GM19463 (cell line): ENCODE measurements around the gene NGEF.
"Not testable (repeated sequence)": the region's sequence is repeated elsewhere in the genome, so short reads cannot be mapped to it uniquely, and the experiment has no call there.

ENCODE experiments used
- ATAC-seq: cut with Tn5 transposase; IDR thresholded peaks from one replicate; pipeline ENCODE4 v1.9.1; 2021; ENCODE audit warnings: mild to moderate bottlenecking, moderate library complexity; ENCODE audit not compliant: unreplicated experiment

Gene NGEF

GRCh38 chr2:233013027-233013461, at the start of gene NGEF:
NGEF (minus strand) TSS chr2:233013256; CDS start chr2:232974890, 38,366 bp downstream.
- ATAC-seq = no peak

- ATAC-seq = no peak
Observed at GRCh38 chr2:233062451-233062850, 49.4 kb upstream of the NGEF start.

- peak; percentile 23 for ATAC-seq
Observed at GRCh38 chr2:233061591-233062450, 48.8 kb upstream of the NGEF start.

GRCh38 chr2:233060980-233061590, 48.0 kb upstream of the NGEF start:
- peak; percentile 13 for ATAC-seq

- ATAC-seq = no peak
Observed at GRCh38 chr2:233060501-233060979, 47.5 kb upstream of the NGEF start.

- ATAC-seq = peak; percentile 35
Observed at GRCh38 chr2:233059797-233060500, 46.9 kb upstream of the NGEF start, which contains the start of gene INPP5D. INPP5D (plus strand) TSS chr2:233060342; CDS start chr2:233060479, 137 bp downstream.

- ATAC-seq = no peak
Observed at GRCh38 chr2:233059547-233059796, 46.4 kb upstream of the NGEF start.

GRCh38 chr2:233058717-233059546, 45.9 kb upstream of the NGEF start:
- ATAC-seq = no peak

- no peak for ATAC-seq
Observed at GRCh38 chr2:233056961-233057605, 44.0 kb upstream of the NGEF start.

- ATAC-seq = no peak
Observed at GRCh38 chr2:233055362-233055761, 42.3 kb upstream of the NGEF start.

GRCh38 chr2:233053928-233054784, 41.1 kb upstream of the NGEF start:
- no peak for ATAC-seq

- not testable (repeated sequence) for ATAC-seq
Observed at GRCh38 chr2:233052517-233052916, 39.5 kb upstream of the NGEF start.

- no peak for ATAC-seq
Observed at GRCh38 chr2:233051241-233052149, 38.4 kb upstream of the NGEF start.

- ATAC-seq = no peak
Observed at GRCh38 chr2:233049194-233049761, 36.2 kb upstream of the NGEF start.

- no peak for ATAC-seq
Observed at GRCh38 chr2:233048569-233049193, 35.6 kb upstream of the NGEF start.

GRCh38 chr2:233047667-233048066, 34.6 kb upstream of the NGEF start:
- ATAC-seq = no peak

GRCh38 chr2:233047206-233047605, 34.1 kb upstream of the NGEF start:
- ATAC-seq = no peak
